GM23338 (cell line): ENCODE measurements around the gene MRTFA. TPM values are rescaled to one million over a fixed set of nuclear protein-coding genes. Genes with fewer than 3 reads are reported as not detected.
A peak's percentile ranks its signal among the peaks of the same experiment; 100 is the strongest.
"Not testable (repeated sequence)": the region's sequence is repeated elsewhere in the genome, so short reads cannot be mapped to it uniquely, and the experiment has no call there.

Experiments used
- ATAC-seq: fragments of 200-7000 bp; cut with Tn5 transposase; 3 replicates; pipeline ENCODE4 v1.9.1; 2020
- DNase-seq: peaks from one replicate; pipeline ENCODE4 v3.0.0-alpha.2; 2015; ENCODE audit warnings: low spot score
- H2AFZ ChIP-seq: fragments of 200-600 bp; sonication (generic); 2 replicates; pipeline ENCODE4 v1.8.0; 2016; ENCODE audit warnings: antibody characterized with exemption, mild to moderate bottlenecking, moderate library complexity
- H3F3A ChIP-seq: fragments of 200-600 bp; sonication (generic); replicated peaks from 2 replicates; pipeline ENCODE4 v1.8.0; 2017; ENCODE audit warnings: antibody characterized with exemption, mixed run types, low read depth
- H3K27ac ChIP-seq: fragments of 200-600 bp; sonication (generic); 2 replicates; pipeline ENCODE4 v1.6.1; 2016; ENCODE audit warnings: low read depth
- H3K27me3 ChIP-seq: fragments of 200-600 bp; sonication (generic); 2 replicates; pipeline ENCODE4 v1.8.0; 2016; ENCODE audit warnings: mild to moderate bottlenecking, mixed run types, moderate library complexity; ENCODE audit not compliant: insufficient read depth
- H3K36me3 ChIP-seq: fragments of 200-600 bp; sonication (generic); 2 replicates; pipeline ENCODE4 v1.8.0; 2016; ENCODE audit warnings: mild to moderate bottlenecking; ENCODE audit not compliant: insufficient read depth
- H3K4me1 ChIP-seq: fragments of 200-600 bp; sonication (generic); 2 replicates; pipeline ENCODE4 v1.8.0; 2016; ENCODE audit warnings: mild to moderate bottlenecking, moderate library complexity; ENCODE audit not compliant: insufficient read depth
- H3K4me2 ChIP-seq: fragments of 200-600 bp; sonication (generic); 2 replicates; pipeline ENCODE4 v1.7.1; 2017; ENCODE audit warnings: mixed run types
- H3K4me3 ChIP-seq: fragments of 200-600 bp; sonication (generic); 2 replicates; pipeline ENCODE4 v1.6.1; 2016; ENCODE audit warnings: mixed run types
- H3K79me2 ChIP-seq: fragments of 200-600 bp; sonication (generic); replicated peaks from 2 replicates; pipeline ENCODE4 v1.8.0; 2017; ENCODE audit warnings: mild to moderate bottlenecking; ENCODE audit not compliant: insufficient read depth
- H3K9me2 ChIP-seq: fragments of 200-600 bp; sonication (generic); 2 replicates; pipeline ENCODE4 v1.8.0; 2017; ENCODE audit not compliant: insufficient read depth
- H4K20me1 ChIP-seq: fragments of 200-600 bp; sonication (generic); replicated peaks from 2 replicates; pipeline ENCODE4 v1.8.0; 2017; ENCODE audit warnings: mild to moderate bottlenecking; ENCODE audit not compliant: insufficient read depth
- H3K27ac Mint-ChIP-seq: 2 replicates; pipeline ENCODE4 v1.8.0; 2020; ENCODE audit warnings: inconsistent platforms, mild to moderate bottlenecking, moderate library complexity, mixed read lengths
- H3K27me3 Mint-ChIP-seq: 3 replicates; pipeline ENCODE4 v1.8.0; 2022; ENCODE audit warnings: low read depth, mild to moderate bottlenecking, moderate library complexity, mixed read lengths, inconsistent platforms; ENCODE audit not compliant: insufficient read depth, poor library complexity
- H3K36me3 Mint-ChIP-seq: 3 replicates; pipeline ENCODE4 v1.8.0; 2021; ENCODE audit warnings: low read depth, mild to moderate bottlenecking, inconsistent platforms, moderate library complexity, mixed read lengths
- H3K4me1 Mint-ChIP-seq: 3 replicates; pipeline ENCODE4 v1.8.0; 2020; ENCODE audit warnings: mild to moderate bottlenecking, inconsistent platforms, mixed read lengths
- H3K4me3 Mint-ChIP-seq: 3 replicates; pipeline ENCODE4 v1.8.0; 2021; ENCODE audit warnings: moderate library complexity, mild to moderate bottlenecking, inconsistent platforms, mixed read lengths
- H3K9me3 Mint-ChIP-seq: 3 replicates; pipeline ENCODE4 v1.8.0; 2020; ENCODE audit warnings: moderate library complexity, mild to moderate bottlenecking, inconsistent platforms, mixed read lengths
- CREB1 ChIP-seq: fragments of 250-450 bp; sonication (Bioruptor Pico); IDR thresholded peaks from 2 replicates; pipeline ENCODE4 v1.5.0; 2020; ENCODE audit warnings: low read depth, mild to moderate bottlenecking, moderate library complexity
- EZH2 ChIP-seq: fragments of 200-600 bp; sonication (generic); IDR thresholded peaks from one replicate; pipeline ENCODE4 v1.8.0; 2017; ENCODE audit warnings: antibody characterized with exemption, mild to moderate bottlenecking, low read depth; ENCODE audit not compliant: unreplicated experiment
- EZH2phosphoT487 ChIP-seq: fragments of 200-600 bp; sonication (generic); IDR thresholded peaks from one replicate; pipeline ENCODE4 v1.8.1; 2018; ENCODE audit warnings: antibody characterized with exemption; ENCODE audit not compliant: unreplicated experiment
- NANOG ChIP-seq: IDR thresholded peaks from 2 replicates; pipeline ENCODE4 v1.6.1; 2016; ENCODE audit warnings: antibody characterized with exemption, borderline replicate concordance
- STAT1 ChIP-seq: IDR thresholded peaks from one replicate; pipeline ENCODE4 v1.6.1; 2016; ENCODE audit warnings: antibody characterized with exemption; ENCODE audit not compliant: unreplicated experiment
- ZNF114 ChIP-seq: fragments of 250-450 bp; sonication (Bioruptor Pico); IDR thresholded peaks from 2 replicates; pipeline ENCODE4 v1.5.0; 2020; ENCODE audit warnings: mild to moderate bottlenecking, moderate library complexity
- ZNF462 ChIP-seq: fragments of 250-450 bp; sonication (Bioruptor Pico); IDR thresholded peaks from 2 replicates; pipeline ENCODE4 v1.5.0; 2020; ENCODE audit warnings: mild to moderate bottlenecking, moderate library complexity
- polyA plus RNA-seq: library from polyadenylated mRNA; unstranded; fragments of >200 nt; fragmentation: Nextera tagmentation; extraction: Ambion mirVana; gene quantifications from 2 replicates; pipeline ENCODE4 v1.2.1, GENCODE V29; 2016
- total RNA-seq: library from RNA; depleted of rRNA; stranded (reverse); fragments of >200 nt; shearing (Covaris generic); gene quantifications from 2 replicates; pipeline ENCODE4 v1.2.3, GENCODE V29; 2014

Gene MRTFA
- total and polyA plus RNA-seq, 2 experiments from 2014 or later, result 18.1 to 92.4 TPM

- TF ChIP-seq ZNF462 (no peak), NANOG (no peak), STAT1 (no peak), CREB1 (CRISPR knock-in tag) (no peak), EZH2 (no peak)
Measured at GRCh38 chr22:40540265-40540664, 96.3 kb downstream of the MRTFA start (continued).

GRCh38 chr22:40536149-40536548, 100.4 kb downstream of the MRTFA start:
- H3K4me1 Mint-ChIP-seq, result peaks cover 34% of the 10 kb centered on the region
- not testable (repeated sequence) for H2AFZ ChIP-seq, DNase-seq, H3K4me3 Mint-ChIP-seq, ATAC-seq, H3K27me3 ChIP-seq, H3F3A ChIP-seq, H3K36me3 ChIP-seq, H3K9me2 ChIP-seq, H3K4me2 ChIP-seq, H3K4me3 ChIP-seq, H4K20me1 ChIP-seq, H3K27ac ChIP-seq, H3K27ac Mint-ChIP-seq
- peaks cover 27% of the 10 kb centered on the region; the same call in 2 of the 3 replicates for H3K36me3 Mint-ChIP-seq
- Histone ChIP-seq H3K4me1 (peaks cover 38% of the 10 kb centered on the region), H3K79me2 (peaks cover 26% of the 10 kb centered on the region)
- peaks cover 26% of the 10 kb centered on the region for H3K9me3 Mint-ChIP-seq
- peaks cover 25% of the 10 kb centered on the region for H3K27me3 Mint-ChIP-seq

GRCh38 chr22:40535642-40536041, 100.9 kb downstream of the MRTFA start:
- Histone ChIP-seq H4K20me1 (no peaks in the 10 kb centered on the region), H3K36me3 (no peaks in the 10 kb centered on the region), H3K4me3 (no peak overlapping the region), H2AFZ (no peak overlapping the region), H3K79me2 (peaks cover 29% of the 10 kb centered on the region), H3K27ac (peak overlapping the region; percentile 89), H3K27me3 (no peaks in the 10 kb centered on the region), H3K4me1 (peaks cover 38% of the 10 kb centered on the region), H3K4me2 (0 out of 2 replicates have a peak overlapping the region, but pooled peaks have one; percentile 6), H3K9me2 (no peaks in the 10 kb centered on the region), H3F3A (peaks cover 9% of the 10 kb centered on the region)
- peaks cover 25% of the 10 kb centered on the region for H3K27me3 Mint-ChIP-seq
- no peak for ATAC-seq
- peak overlapping the region; percentile 75; the same call in 1 of the 2 replicates for H3K27ac Mint-ChIP-seq
- no peak for DNase-seq
- peaks cover 26% of the 10 kb centered on the region for H3K9me3 Mint-ChIP-seq
- no peak overlapping the region for H3K4me3 Mint-ChIP-seq
- peaks cover 25% of the 10 kb centered on the region; the same call in 2 of the 3 replicates for H3K36me3 Mint-ChIP-seq
- peaks cover 34% of the 10 kb centered on the region for H3K4me1 Mint-ChIP-seq
- TF ChIP-seq ZNF114 (CRISPR knock-in tag) (no peak), EZH2 (no peak), EZH2phosphoT487 (no peak)
